Thyroid gland (tissue), 4 donors: ENCODE results near the gene TOMM40.

ENCODE experiments used
- CTCF ChIP-seq, 6 experiments: fragments of 200-600 bp in 3 of 6; fragments of 450-650 bp in 3 of 6; sonication (generic) in 3 of 6; IDR thresholded peaks; one replicate each; pipeline ENCODE4 v1.5.1; 2016 to 2019; ENCODE audit warnings: antibody characterized with exemption in 6 of 6, mild to moderate bottlenecking in 2 of 6, inconsistent platforms in 1 of 6, moderate library complexity in 1 of 6
- POLR2A ChIP-seq, 2 donors: fragments of 450-650 bp; IDR thresholded peaks; one replicate each; pipeline ENCODE4 v1.6.1; 2017; ENCODE audit warnings: antibody characterized with exemption in 2 of 2, mild to moderate bottlenecking in 2 of 2, moderate library complexity in 1 of 2

DNA sequence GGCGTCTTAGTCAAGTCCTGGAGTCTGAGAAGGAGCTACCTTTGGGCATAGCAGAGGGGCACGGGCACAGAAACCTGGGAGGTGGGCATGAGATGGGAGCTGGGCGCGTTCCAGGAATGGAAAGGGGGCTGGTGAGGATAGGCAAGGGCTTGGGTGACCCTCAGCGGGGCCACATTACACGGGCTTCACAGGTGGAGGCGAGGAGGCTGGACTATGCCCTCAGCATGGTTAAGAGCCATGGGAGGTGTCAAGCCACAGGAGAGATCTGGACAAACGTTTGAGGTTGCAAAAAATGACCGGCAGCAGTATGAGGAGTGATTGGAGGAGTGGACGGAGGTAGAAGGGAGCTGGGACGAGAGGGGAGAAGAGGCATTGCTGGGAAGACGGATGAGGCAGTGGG, 23.5 kb upstream of the TOMM40 start:
- TF ChIP-seq CTCF (IDR thresholded peaks at IDR 0.05) (no peak), POLR2A (IDR thresholded peaks at IDR 0.05) (no peak)
